SHP77 treated with DMSO at 0.1 percent for 48 hours (cell line): Measurements from ENCODE around the gene ADAMTS2.

Experiments
- DNase-seq: peaks from one replicate; lab custom pipeline; 2025; lab: John Stamatoyannopoulos, UW

The ADAMTS2 gene

DNA sequence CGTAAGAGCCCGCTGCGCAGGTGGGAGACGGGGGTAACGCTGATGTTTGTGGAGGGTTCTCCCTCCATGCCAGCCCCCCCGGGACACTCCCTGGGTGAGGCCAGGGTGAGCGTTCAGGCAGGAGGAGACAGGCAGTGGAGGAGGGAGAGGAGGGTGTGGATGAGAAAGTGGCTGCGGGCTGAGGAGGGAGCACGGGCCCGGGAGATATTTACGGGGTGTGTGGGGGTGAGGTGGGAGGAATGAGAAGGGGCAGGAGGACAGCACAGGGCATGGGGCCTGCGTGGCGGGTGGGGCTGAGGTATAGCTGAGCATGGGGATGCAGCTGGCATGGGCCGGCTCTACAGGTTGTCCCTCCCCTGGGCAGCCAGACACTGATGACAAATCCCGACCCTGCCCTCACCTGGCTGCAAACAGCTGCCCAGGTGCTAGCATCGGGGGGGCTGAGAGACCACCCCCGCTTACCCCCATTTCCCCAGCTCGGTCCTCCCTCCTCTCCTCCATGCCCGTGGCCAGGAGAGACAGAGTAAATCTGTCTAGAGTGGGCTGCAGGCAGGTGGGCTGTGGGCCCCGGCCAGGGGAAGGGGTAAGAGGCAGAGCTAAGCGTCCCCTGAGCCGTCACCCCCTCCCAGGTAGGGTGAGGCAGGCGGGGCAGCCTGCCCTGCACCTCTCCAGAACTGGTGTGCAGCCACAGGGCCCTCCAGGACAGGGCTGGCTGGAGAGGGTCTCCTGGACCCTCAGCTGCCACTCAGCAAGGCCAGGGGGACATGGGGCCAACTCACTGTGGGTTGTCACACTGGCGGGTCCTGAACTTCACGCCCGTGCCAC is 205.9 kb downstream of the ADAMTS2 start:
- no peak for DNase-seq

DNA sequence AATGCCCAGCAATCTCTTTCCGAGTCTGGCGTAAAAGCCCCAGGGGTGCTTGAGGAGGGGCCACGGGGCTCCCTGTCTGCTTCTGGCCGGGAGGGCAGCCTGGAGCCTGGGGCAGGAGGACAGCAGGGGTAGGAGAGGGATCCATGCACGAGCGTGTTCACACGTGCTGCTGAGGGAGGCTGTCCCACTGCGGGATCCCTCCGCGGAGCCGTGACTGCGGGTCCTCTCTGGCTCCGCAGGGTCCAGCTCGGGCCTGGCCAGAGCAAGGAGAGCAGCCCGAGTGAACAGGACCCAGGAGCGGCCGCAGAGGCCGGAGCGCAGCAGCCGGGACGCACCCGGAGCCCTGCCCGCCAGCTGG is 206.7 kb downstream of the ADAMTS2 start:
- no peak for DNase-seq

DNA sequence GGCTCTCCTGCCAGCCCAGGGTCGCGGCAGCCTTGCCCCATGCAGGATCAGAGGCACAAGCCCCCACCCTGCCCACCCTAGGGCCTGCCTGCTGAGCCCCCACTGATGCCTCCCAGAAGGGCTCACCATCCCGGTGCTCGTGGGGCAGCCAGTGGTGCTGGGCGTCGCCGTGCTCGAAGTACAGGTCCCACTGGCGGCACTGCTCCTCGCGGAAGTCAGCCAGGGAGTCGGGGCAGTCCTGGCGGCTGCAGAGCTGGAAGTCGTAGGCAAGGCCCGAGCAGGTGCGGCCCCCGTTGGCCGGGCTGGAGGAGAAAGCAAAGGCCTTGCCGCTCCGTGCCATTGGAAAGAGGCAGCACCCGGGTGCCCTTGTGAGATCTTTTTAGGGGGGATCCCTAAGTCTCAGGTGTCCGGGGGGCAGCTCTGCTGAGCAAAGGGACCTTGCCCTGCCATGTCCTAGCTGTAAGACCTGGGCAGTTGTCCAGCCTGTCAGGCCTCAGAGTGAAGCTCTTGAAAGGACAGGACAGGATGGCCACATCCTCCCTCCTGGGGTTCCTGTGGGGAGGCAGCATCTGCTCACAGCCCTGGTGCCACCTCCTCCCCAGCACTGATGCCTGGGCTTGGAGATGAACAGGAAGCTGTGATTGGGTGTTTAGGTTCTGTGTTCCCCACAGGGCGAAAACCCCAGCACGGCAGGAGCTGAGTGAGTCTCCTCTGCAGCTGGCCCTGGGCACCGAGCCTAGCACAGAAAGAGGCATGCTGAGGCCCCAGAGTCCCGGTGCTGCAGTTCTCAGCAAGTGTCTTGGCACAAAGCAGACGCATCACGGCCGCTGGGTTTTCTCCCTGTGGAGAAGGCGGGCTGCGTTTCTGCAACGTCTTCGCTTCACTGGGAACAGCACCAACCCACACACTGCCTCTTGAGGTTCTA is 207.4 kb downstream of the ADAMTS2 start:
- no peak for DNase-seq

DNA sequence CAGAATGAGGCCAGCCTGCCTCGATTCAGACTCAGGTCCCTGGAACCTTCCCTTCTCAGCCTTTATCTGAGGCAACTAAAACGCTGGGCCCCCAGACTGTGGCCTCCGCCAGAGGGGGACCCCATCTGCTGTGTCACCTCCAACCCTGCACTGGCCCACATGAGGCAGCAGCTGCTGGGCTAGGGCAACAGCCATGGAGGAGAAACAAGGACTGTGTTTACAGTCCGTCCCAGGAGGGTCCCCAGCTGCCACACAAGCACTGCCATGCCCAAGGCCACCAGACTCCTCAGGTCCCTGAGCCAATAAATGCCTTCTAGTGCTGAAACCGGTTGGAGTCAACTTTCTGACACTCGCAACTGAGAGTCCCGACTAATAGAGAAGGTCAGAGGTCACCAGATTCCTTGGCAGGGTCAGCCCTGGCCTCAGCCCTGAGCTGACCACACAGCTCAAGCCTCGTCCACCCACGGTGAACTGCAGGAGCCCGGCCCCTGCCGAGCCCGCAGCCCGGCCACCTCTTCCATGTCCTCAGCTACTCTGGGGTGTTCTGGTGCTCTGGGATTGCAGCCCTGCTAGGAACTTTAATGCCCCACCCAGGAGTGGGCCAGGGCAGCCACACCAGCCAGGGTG is 208.1 kb downstream of the ADAMTS2 start:
- no peak for DNase-seq

DNA sequence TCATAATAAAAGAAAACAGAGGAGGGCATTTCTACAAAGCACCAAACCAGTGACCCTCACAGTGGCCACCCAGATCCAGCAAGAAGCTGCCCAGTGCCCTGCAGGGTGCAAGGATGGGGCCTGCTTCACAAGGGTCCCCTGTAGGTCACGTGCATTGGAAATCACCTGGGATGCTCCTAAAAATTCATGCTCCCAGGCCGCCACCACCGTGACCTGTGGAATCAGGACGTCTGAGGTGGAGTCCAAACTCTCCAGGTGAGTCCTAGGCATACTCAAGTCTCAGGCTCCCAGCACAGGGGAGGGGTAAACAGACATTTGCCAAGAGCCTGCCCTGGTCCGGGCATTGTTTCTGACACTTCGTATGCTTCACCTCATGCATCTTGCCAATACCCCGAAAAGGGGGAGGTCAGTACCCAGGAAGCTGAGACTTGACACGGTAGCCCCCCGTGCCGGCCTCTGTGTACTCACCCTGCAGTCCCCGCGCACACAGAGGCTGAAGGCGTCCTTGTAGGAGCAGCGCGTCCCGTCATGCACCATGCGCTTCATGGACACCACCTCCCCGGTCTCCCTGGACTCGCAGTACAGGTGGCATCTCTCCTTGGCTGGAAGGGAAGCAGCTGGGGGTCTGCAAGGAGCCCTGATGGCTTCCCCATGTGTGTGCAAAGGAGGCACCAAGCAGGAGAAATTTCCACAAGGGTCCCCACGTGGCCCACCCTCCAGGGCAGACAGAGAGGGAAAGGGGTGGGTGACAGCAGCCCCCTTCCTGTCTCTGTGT is 209.6 kb downstream of the ADAMTS2 start:
- no peak for DNase-seq

DNA sequence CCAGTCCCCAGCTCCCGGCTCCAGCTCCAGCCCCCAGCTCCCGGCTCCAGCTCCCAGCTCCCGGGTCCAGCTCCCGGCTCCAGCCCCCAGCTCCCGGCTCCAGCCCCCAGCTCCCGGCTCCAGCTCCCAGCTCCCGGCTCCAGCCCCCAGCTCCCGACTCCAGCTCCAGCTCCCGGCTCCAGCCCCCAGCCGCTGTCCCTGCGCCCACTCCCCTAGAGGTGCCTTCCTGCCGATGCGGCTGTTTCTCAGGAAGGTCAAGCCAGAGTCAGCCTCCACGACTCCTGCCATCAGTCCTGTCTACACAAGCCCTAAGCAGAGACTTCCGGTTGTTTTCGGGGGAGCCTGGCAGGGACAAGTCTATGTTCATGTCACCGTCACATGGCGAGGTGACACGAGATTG is 210.3 kb downstream of the ADAMTS2 start:
- DNase-seq: no peak

DNA sequence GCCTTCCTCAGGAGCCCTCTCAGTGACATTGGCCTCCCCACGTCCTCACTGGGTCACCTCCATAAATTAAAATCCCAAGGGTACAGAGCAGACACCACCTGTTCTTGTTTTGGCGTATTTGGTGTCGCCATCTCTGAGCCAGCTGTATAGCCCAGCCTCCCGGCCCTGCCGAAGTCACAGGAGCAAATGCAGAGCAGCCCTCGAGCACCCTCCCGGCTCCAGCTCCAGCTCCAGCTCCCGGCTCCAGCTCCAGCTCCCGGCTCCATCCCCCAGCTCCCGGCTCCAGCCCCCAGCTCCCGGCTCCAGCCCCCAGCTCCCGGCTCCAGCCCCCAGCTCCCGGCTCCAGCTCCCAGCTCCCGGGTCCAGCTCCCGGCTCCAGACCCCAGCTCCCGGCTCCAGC is 210.8 kb downstream of the ADAMTS2 start:
- no peak for DNase-seq

DNA sequence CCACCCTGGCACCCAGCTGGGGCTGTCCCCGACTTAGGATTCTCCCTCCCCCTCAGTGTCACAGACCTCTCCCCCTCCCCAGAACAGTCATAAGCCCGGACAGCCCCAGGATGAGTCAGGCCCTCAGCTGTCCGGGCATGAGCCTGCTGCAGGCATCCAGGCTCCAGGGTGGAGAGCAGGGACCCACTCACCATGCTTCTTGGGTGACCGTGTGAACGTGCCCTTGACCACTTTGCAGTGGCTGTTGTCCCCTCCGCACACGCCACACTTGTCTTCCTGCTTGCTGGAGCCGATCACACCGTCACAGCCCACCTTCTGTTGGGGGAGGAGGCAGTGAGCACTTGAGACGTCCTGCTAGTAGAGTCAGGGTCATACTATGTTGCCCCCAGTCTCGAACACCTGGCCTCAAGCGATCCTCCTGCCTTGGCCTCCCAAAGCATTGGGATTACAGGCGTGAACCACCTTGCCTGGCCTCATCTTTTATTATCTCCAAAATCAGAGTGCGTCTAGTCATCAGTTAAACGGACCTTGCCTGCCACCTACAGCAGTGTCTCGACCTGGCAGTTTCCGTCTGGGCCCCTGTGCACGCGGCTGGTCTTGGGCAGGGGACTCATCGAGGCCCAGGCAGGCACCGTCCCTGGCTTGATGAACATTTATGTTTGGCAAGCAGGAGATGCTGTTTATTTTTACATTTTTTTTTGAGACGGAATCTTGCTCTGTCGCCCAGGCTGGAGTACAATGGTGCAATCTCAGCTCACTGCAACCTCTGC is 212.5 kb downstream of the ADAMTS2 start:
- no peak for DNase-seq

DNA sequence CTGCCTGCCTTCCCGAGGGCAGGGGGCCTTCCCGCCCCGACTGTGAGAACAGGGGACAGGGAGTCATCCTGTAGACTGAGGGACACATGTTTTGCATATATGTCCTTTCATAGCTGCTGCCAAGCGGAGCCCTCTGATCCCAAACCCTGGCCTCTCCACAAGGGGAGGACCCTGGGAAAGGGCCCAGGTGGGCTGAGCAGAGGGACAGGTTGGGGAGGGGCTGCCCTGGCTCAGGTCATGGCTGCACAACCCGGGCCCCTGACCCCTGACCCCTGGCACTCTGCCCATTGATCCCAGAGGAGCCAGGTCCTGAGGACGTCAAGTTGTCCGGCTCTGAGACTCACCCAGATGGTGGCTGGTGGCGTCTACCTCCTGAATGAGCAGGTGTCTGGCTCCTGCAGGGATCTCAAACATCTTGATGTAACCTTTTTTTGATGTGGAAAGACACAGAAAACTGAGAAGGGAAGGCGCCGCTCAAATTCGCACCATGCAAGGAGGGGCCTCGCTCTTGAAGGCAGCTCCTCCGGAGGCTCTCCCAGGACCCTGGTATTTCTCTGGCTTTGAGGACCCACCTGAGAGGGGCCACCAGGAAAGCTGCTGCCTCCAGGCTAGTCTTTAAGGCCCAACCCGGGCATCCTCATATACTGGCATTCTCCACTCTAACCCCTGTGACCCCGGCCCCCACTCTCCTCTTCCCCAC is 213.2 kb downstream of the ADAMTS2 start:
- no peak for DNase-seq

DNA sequence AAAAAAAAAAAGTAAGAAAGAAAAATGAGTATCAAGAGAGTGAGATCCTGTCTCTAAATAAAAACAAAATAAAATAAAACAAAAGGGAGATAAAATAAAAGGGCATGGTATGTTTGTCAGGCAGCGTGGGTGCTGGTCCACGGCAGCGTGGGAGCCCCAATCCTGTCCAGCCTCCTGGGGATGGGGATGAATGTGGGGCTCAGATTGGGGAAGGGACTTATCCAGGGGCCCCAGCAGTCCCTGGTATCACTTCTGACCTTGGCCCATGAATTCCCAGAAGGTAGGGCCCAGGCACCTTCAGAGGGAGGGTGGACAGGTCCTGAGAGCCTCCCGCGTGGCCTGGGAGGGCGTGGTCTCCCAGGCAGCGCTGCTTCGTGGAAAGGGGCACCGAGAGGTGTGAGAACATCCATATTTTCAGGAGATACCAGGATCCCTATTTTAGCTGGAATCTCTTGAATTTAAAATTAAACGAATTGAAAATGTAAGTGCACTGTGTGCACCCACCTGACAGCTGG is 213.9 kb downstream of the ADAMTS2 start:
- no peak for DNase-seq

DNA sequence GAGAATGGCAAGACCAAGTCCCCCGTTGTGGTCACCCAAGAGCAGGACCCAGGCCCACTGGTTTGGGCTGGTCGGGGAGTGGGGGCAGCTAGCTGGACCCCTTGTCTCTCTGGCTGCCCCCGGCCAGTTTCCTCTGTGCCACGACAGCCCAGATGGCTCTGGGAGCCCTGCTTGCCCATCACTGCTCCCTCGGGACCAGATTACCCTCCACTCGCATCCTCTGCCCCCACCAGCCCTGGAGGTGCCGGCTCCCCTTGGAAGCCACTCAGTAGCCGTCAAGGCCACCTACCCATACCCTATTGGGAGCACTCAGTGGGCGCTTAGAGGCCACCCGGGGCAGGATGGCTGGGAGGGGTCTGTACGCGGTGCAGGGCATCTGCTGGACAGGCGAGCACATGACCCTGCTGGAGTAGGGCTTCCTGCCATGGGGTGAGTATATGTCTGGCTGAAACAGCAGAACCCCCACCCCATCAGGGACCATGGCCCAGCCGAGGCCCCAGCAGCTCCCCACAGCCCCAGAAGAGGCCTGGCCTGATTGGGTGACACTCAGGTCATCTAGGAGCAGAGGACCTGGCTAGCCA is 215.1 kb downstream of the ADAMTS2 start:
- no peak for DNase-seq

DNA sequence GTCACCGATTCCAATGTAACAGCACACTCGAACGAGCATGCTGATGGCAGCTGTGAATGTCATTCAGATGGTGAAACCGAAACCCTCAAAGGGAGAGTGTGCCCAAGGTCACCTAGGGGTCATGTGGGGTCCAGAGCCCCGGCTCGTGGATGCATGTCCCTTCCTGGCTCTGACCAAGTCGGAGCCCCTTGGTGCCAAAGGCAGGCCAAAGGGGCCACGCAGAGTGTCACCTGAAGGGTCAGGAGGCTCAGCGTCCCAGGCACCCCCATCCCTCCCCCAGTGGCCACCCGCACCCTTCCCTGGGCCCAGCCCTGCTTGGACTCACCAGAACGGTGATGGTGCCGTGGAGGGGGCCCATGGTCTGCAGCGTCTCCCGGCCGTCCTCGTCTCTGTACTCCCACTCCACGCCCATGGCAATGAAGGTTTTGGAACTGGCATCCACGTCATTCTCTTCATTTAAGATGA is 215.6 kb downstream of the ADAMTS2 start:
- DNase-seq: no peak

DNA sequence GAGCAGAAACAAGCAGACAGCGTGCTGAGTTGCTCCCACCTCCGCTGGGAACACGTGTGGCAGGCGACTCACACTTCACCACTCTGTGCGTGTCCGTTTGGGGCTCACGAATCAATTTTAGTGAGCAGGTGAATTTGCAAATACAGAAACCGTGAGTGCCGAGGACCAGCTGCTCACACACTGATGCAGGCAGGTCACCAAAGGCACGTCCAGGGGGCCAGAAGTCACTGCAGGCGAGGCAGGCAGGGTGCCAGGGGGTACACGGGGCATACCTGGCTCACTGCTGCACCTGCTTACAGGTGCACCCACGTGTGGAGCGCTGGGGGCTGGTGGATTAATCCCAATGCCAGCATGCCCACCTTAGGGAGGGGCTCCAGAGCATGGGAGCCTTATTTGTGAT is 216.3 kb downstream of the ADAMTS2 start:
- no peak for DNase-seq

DNA sequence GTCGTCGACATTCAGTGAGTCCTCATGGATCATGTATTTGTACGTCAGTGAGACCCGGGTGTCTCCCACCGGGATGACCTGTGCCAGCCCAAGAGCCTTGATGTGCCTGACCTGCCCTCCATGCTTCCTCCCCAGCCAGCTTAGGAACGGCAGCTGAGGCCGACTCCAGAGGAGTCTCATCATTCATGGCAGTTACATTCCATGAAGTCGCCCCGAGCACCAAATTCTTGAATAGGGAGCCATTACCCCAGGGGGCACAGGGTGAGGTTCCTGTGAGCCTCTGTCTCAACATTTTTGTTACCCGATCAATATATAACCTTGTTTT is 217.3 kb downstream of the ADAMTS2 start:
- DNase-seq: no peak

DNA sequence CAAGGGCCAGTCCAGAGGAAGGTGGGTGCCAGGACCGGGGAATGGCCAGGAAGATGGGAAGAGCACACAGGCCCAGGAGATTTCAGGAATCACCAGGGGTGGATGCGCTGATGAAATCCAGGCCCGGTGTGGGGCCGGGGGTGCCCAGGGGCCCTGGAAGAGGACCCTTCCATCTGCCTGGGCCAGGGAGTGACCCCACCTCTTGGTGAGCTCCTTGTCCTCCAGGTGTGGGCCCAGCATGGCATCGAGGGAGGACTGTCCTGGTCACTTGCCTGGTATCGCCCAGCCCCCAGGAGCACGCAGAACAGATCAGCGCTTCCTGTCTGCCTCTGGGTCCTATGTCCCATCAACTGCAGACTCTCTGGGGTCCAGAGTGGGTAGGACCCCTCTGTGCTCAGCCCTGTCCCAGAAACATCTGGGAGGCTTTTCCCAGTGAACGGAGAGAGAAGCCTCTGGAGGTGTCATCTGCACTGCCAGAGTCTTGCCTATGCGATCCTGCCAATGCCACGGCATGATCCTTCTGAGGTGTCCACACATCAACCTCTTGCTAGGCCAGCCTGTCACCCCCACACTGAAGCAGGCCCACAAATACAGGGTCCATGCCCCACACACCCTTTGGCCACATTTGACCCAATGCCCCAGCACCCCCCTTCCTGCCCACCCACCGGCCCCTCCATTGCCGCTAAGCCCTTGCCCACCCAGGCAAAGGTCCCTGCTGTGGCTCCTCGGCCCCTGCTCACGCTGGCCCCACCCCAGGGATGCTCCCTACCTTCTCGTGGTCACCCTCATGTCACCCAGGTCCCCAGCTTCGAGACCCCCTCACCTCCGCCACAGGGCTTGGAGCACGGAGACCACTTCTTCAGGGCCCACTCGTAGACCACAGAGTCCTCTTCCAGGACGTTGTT is 217.9 kb downstream of the ADAMTS2 start:
- no peak for DNase-seq

DNA sequence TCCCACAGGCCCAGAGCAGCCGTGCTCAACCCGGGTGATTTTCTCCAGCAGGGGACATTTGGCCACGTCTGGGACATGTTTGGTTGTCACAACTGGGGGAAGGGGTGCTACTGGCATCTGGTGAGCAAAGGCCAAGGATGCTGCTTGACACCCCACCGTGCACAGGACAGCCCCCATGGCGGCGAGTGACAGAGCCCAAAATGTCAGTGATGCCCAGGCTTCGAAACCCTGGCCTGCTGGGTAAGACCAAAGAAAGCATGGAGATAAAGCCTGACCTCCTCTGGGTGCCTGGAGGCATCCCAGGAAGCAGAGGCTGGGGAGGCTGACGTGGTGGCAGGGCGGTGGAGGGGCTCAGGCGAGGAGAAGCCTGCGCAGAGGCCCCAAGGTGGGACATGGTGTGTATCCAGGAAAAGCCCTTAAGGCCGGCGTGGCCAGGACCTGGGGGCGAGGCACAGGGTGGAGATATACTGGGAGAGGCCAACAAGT is 218.7 kb downstream of the ADAMTS2 start:
- DNase-seq: no peak

DNA sequence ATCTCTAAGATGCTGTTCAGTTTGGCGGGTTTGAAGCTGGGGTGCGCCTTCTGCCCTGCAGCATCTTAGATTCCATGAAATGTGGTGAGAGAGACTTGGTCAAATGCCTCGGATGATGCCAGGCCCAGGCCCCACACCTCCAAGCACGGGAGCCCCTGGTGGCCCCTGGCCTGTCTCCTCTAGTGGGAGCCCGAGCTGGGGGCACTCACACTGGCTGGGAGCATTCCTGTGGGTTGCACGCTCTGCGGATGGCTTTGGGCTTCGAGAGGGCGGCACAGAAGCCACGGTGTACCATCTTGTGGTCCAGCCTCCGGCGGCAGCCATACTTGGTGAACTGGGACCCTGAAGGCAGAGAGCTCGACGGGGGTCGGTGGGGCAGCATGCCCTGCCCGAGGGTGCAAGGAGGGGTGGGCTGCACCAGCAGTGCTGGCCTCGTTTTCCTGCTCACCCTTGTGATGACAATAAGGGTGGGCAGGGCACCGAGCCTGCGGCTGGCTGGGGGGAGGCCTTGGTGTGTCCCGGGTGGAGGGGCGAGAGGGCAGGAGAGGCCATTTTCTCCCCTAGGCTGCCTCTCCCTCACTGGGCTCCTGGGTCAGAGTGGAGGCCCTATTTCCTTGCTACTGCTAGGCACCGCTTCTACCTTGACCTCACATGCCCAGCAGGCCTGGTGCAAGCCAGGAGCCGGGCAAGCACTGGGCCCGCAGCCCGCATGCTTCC is 219.3 kb downstream of the ADAMTS2 start:
- DNase-seq: no peak
